ENCODE measurements around the gene PLP2. TPM values are rescaled to one million over a fixed set of nuclear protein-coding genes. Genes with fewer than 3 reads are reported as not detected.
"Not testable (repeated sequence)": the region's sequence is repeated elsewhere in the genome, so short reads cannot be mapped to it uniquely, and the experiment has no call there.

PLP2 gene
- polyA plus RNA-seq, 3 donors: 280 to 374 (median 330) TPM

DNA sequence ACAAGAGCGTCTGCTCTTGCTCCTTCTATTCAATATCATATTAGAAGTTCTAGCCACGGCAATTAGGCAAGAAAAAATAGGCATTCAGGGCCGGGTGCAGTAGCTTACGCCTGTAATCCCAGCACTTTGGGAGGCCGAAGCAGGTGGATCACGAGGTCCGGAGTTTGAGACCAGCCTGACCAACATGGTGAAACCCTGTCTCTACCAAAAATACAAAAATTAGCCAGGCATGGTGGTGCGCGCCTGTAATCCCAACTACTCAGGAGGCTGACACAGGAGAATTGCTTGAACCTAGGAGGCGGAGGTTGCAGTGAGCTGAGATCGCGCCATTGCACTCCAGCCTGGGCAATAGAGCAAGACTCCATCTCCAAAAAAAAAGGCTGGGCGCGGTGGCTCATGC is 22.4 kb upstream of the PLP2 start:
- H3K36me3 Mint-ChIP-seq; H3K9me3 ChIP-seq (replicated peaks in 1 of 2; ENCODE audit: control insufficient read depth in 1 of 2, insufficient read depth in 1 of 2, low read length in 2 of 2); H3K27ac Mint-ChIP-seq; H4K20me1 ChIP-seq (ENCODE audit: insufficient read depth, low read length); H3K36me3 ChIP-seq (replicated peaks in 1 of 2; ENCODE audit: control insufficient read depth in 1 of 2, insufficient read depth in 2 of 2, low read length in 2 of 2); H3K4me3 ChIP-seq (replicated peaks in 1 of 3; ENCODE audit: low read depth in 2 of 3, low read length in 3 of 3); H3K9ac ChIP-seq (ENCODE audit: insufficient read depth, low read length, poor library complexity, severe bottlenecking); H3K4me2 ChIP-seq (replicated peaks; ENCODE audit: extremely low read depth, low read length, poor library complexity, severe bottlenecking); H3K79me2 ChIP-seq (ENCODE audit: insufficient read depth, low read length); H3K27me3 Mint-ChIP-seq (ENCODE audit: low read depth in 3 of 3); DNase-seq; H3K27me3 ChIP-seq (ENCODE audit: control insufficient read depth in 2 of 2, insufficient read depth in 2 of 2, low read length in 2 of 2); intact Hi-C loops (cut with micrococcal nuclease); H3K4me3 Mint-ChIP-seq; H3K27ac ChIP-seq (ENCODE audit: low read depth in 1 of 2, low read length in 2 of 2): not testable (repeated sequence)
- Mint-ChIP-seq H3K4me1 (peaks cover 12% of the 10 kb centered on the region), H3K9me3 (peaks cover 0 to 25% (median 7%) of the 10 kb centered on the region in 7 donors)
- Histone ChIP-seq H2AFZ (ENCODE audit: insufficient read depth, low read depth, low read length, poor library complexity, severe bottlenecking) (peak overlapping the region; percentile 46), H3K4me1 (ENCODE audit: control insufficient read depth in 1 of 2, insufficient read depth in 2 of 2, low read length in 2 of 2) (peaks cover 9 to 10% of the 10 kb centered on the region in 2 donors)
- WGBS (ENCODE audit: insufficient coverage): 93% methylated on average over 3 of the region's 14 CpGs

DNA sequence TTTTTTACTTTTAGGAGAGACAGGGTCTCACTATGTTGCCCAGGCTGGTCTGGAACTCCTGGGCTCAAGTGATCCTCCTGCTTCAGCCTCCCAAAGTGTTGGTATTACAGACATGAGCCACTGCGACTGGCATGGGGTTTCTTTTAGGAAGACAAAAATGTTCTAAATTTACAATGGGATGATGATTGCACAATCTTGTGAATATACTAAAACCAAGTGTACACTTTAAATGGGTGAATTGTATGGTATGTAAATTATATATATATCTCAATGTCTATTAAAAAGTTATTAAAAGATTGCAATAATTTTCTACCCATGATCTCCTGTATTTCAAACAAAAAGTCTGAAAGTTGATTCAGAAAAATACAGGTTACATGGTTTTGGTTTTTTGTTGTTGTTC is 18.2 kb upstream of the PLP2 start:
- peaks cover 20% of the 10 kb centered on the region for H3K4me1 Mint-ChIP-seq
- H3K36me3 Mint-ChIP-seq: no peaks in the 10 kb centered on the region
- TF ChIP-seq, protein P1, sequence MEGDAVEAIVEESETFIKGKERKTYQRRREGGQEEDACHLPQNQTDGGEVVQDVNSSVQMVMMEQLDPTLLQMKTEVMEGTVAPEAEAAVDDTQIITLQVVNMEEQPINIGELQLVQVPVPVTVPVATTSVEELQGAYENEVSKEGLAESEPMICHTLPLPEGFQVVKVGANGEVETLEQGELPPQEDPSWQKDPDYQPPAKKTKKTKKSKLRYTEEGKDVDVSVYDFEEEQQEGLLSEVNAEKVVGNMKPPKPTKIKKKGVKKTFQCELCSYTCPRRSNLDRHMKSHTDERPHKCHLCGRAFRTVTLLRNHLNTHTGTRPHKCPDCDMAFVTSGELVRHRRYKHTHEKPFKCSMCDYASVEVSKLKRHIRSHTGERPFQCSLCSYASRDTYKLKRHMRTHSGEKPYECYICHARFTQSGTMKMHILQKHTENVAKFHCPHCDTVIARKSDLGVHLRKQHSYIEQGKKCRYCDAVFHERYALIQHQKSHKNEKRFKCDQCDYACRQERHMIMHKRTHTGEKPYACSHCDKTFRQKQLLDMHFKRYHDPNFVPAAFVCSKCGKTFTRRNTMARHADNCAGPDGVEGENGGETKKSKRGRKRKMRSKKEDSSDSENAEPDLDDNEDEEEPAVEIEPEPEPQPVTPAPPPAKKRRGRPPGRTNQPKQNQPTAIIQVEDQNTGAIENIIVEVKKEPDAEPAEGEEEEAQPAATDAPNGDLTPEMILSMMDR (IDR thresholded peaks at IDR 0.05): no peak
- H3K27ac Mint-ChIP-seq: no peak overlapping the region
- Histone ChIP-seq H3K27ac (ENCODE audit: low read depth in 1 of 2, low read length in 2 of 2) (no peak overlapping the region), H3K27me3 (ENCODE audit: control insufficient read depth in 2 of 2, insufficient read depth in 2 of 2, low read length in 2 of 2) (no peaks in the 10 kb centered on the region), H3K9me3 (replicated peaks in 1 of 2; ENCODE audit: control insufficient read depth in 1 of 2, insufficient read depth in 1 of 2, low read length in 2 of 2) (no peaks in the 10 kb centered on the region), H3K4me1 (ENCODE audit: control insufficient read depth in 1 of 2, insufficient read depth in 2 of 2, low read length in 2 of 2) (peaks cover 15 to 21% of the 10 kb centered on the region in 2 donors), H3K9ac (ENCODE audit: insufficient read depth, low read length, poor library complexity, severe bottlenecking) (no peak overlapping the region), H2AFZ (ENCODE audit: insufficient read depth, low read depth, low read length, poor library complexity, severe bottlenecking) (no peak overlapping the region), H3K4me2 (replicated peaks; ENCODE audit: extremely low read depth, low read length, poor library complexity, severe bottlenecking) (no peak overlapping the region), H3K79me2 (ENCODE audit: insufficient read depth, low read length) (no peaks in the 10 kb centered on the region), H3K36me3 (replicated peaks in 1 of 2; ENCODE audit: control insufficient read depth in 1 of 2, insufficient read depth in 2 of 2, low read length in 2 of 2) (no peaks in the 10 kb centered on the region), H3K4me3 (replicated peaks in 1 of 3; ENCODE audit: low read depth in 2 of 3, low read length in 3 of 3) (no peak overlapping the region), H4K20me1 (ENCODE audit: insufficient read depth, low read length) (no peaks in the 10 kb centered on the region)
- H3K4me3 Mint-ChIP-seq: no peak overlapping the region
- no peak for DNase-seq
- no peaks in the 10 kb centered on the region for H3K27me3 Mint-ChIP-seq (ENCODE audit: low read depth in 3 of 3)
- no CpG with 5 or more reads among the region's 1 CpG for WGBS (ENCODE audit: insufficient coverage)
- H3K9me3 Mint-ChIP-seq: peaks cover 0 to 18% (median 8%) of the 10 kb centered on the region in 7 donors
- intact Hi-C loops (cut with micrococcal nuclease): no loop called here

All from CD14-positive monocyte (primary cell).